H54 (cell line): ENCODE data around the gene TBCD.

Experiments used
- DNase-seq: peaks from one replicate; pipeline ENCODE4 v3.0.0; 2011; ENCODE audit warnings: low spot score, mixed read lengths; ENCODE audit not compliant: insufficient read length
- FAIRE-seq: peaks from 3 replicates; lab custom pipeline; 2011; peaks lifted over from hg19 to GRCh38; lab: Jason Lieb, UNC
- POLR2A ChIP-seq: IDR thresholded peaks from 2 replicates; pipeline ENCODE4 v1.6.1; 2011; ENCODE audit warnings: low read depth, mild to moderate bottlenecking, low read length

TBCD gene

DNA sequence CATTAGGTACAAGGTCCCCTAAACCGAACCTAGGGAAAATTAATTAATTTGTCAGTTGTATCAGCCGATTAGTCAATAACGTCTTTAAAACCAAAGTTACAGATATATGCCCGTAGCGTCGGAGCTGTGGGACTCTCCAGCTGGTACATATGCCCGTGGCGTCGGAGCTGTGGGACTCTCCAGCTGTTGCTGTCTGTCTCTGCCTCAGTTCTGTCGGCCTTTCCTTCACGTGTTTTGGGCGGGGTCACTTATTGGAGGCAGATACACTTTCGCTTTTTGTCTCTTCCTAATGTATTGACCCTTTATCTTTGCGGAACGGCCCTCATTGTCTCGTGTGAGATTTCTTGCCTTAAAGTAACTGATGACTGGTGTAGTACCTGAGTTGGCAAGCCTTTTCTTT lies 150.0 kb downstream of the TBCD start:
- DNase-seq (no peak), FAIRE-seq (no peak)
- no peak for TF ChIP-seq POLR2A

DNA sequence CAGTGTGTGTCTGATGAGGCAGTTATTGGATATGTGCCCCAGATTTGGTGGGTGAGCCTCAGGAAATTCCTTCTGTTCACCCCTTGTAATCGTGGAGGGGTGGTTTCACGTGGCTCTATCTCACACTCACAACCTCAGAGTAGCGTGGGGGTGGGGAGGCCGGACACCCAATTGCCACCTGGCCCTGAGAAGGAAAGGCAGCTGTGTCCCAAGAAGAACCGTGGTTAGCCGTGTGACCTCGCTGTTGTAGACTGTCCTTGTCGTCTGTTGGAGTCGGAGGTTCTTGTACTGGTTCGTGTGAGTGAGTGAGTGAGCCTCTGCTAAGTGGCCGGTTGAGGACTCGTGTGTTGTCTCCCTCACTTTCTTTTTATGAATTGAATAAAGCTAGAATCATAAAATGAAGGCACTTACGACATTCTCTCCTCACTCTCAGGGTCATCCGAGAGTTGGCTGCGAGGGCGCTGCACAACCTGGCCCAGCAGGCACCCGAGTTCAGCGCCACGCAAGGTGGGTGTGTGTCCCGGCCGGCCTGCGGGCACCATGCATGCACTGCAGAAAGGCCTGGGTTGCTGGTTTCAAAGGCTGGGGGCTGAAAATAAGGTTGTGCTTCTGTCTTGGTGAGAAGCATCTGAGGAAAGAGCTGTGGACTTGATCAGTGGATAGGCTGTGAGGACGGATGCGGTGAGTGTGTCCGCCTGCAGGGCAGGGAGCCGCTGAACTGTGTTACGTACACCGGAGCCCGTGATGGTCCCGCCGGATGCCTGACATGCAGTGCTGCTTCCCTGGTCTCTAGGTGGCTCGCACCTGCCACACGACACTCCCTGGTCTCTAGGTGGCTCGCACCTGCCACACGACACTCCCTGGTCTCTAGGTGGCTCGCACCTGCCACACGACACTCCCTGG lies 151.4 kb downstream of the TBCD start:
- no peak for TF ChIP-seq POLR2A
- DNase-seq (no peak), FAIRE-seq (no peak)

- DNase-seq (no peak), FAIRE-seq (no peak)
- no peak for TF ChIP-seq POLR2A
These were observed 153.3 kb downstream of the TBCD start for GRCh38 chr17:82905130-82905529.

GRCh38 chr17:82907797-82908542 lies 156.1 kb downstream of the TBCD start:
- no peak for FAIRE-seq
- DNase-seq, result no peak
- no peak for TF ChIP-seq POLR2A

GRCh38 chr17:82908543-82909160 lies 156.8 kb downstream of the TBCD start:
- TF ChIP-seq POLR2A, result no peak
- DNase-seq (no peak), FAIRE-seq (no peak)

GRCh38 chr17:82909322-82909904 lies 157.5 kb downstream of the TBCD start:
- no peak for FAIRE-seq
- TF ChIP-seq POLR2A, result no peak

DNA sequence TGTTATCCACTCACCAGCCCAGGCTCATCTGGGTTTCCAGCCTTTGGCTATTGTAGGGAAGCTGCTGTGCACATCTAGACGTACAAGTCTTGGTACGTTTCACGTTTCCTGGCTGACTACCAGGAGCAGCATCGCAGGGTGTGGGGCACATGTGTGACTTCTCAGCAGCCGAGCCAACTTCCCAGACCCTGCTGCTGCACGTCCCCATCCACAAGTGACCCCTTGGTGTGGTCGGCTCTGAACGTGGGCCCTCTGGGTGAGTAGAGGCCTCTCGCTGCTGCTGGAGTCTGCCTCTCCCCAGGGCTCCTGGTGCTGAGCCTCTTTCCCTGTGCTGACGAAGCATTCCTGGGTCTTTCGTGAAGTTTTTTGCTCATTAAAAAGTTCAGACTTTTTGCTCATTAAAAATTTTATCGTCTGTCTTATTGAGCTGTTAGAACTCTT lies 158.2 kb downstream of the TBCD start:
- FAIRE-seq (no peak), DNase-seq (no peak)
- TF ChIP-seq POLR2A, result no peak

More at GRCh38 chr17:82909322-82909904, 157.5 kb downstream of the TBCD start:
- no peak for DNase-seq

GRCh38 chr17:82910770-82911169 lies 158.9 kb downstream of the TBCD start:
- TF ChIP-seq POLR2A, result no peak
- DNase-seq, result no peak

GRCh38 chr17:82911822-82912221 lies 160.0 kb downstream of the TBCD start:
- no peak for FAIRE-seq
- no peak for TF ChIP-seq POLR2A
- no peak for DNase-seq

More at GRCh38 chr17:82910770-82911169, 158.9 kb downstream of the TBCD start:
- no peak for FAIRE-seq

DNA sequence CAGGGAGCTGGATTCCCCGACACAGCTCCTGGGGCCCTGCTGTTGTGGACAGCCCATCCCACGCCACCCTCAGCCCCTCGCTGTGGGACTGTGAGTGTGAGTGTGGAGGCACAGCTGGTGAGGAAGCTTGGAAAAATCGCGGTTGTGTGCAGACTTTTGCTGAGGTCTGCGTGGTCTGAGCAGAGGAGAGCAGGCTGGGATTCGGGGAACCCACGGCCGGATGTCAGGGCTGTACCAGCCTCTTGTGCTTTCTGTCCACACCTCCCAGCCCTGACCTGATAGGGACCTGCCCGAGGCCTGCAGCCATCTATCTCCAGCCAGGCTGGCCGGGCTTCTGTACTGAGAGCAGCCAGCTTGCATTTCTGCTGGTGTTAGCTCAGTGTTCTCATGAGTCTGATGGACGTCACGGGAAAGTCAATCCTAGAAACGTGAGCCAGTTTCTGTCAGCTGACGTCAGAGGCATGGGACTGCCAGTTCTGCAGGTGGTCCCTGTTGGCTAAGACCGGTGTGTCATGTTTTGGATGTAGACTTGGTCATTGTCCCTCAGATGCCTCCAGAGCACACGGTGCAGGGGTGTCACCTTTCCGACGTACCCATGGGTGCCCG lies 160.7 kb downstream of the TBCD start:
- FAIRE-seq (no peak), DNase-seq (no peak)
- TF ChIP-seq POLR2A, result no peak

DNA sequence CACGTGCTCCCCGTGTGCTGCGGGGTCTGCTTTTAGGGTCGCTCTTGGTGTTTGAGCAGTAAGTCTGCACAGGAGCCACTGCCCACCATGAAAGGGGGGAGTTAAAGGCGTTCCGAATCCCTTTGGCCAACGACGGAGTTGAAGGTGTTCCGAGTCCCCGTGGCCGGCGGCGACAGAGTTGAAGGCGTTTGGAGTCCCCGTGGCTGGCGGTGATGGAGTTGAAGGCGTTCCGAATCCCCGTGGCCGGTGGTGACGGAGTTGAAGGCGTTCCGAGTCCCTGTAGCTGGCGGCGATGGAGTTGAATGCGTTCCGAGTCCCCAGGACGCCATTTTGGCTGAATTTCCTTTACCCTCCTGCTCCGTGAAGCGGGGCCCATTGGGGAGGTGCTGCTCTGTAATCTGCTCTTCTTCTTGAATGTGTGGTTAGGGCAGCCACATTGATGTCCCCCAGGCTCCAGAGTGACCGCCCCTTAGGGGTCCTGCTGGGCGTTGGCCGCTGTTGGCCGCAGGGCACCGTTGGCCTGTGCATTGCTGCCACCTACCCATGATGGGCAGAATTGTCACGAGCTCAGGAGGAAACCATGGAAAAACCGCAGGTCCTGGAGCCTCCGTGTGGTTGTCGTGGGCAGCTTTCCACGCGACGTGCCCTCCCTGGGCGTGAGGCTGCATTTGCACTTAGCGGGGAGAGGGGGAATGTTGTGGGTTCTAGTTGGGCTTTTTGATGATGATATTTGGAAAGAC lies 161.6 kb downstream of the TBCD start:
- TF ChIP-seq POLR2A, result no peak
- DNase-seq (no peak), FAIRE-seq (no peak)

DNA sequence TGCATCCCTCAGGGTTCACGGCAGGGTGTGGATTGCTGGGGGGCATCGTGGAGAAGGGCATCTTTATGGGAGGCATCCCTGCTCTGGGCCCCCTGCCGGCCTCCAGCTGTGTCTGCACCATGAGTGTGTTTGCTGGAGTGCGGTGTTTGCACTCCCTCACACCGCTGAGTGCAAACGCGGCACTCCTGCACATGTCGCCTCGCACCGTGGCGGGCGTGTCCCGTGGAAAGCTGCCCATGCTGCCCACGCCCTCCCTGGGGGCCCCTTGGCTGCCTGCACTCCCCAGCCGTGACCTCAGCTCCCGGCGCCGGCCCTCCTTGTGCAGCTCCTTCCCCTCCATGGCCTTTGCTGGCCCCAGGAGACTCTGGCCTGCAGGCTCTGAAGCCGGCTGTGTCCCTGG lies 162.5 kb downstream of the TBCD start:
- no peak for TF ChIP-seq POLR2A
- FAIRE-seq (no peak), DNase-seq (no peak)
